ENCODE measurements around the gene SLC2A10. TPM values are rescaled to one million over a fixed set of nuclear protein-coding genes. Genes with fewer than 3 reads are reported as not detected.

SLC2A10 gene
- total and polyA plus RNA-seq, 12 donors: 7.2 to 27.3 (median 12.6) TPM

GRCh38 chr20:46708172-46708860 lies 1.1 kb upstream of the SLC2A10 start:
- 55 to 69% (median 67%) methylated on average over 7 to 8 of the region's 8 CpGs for WGBS, 4 donors
- Histone ChIP-seq H3K4me1 (replicated peaks in 1 of 2) (peaks cover 0 to 12% of the 10 kb centered on the region in 2 donors), H3K36me3 (replicated peaks in 1 of 2) (no peaks in the 10 kb centered on the region), H3K27me3 (no peaks in the 10 kb centered on the region), H3K9me3 (replicated peaks in 1 of 3) (no peaks in the 10 kb centered on the region), H3K27ac (no peak overlapping the region), H3K4me3 (no peak overlapping the region)
- DNase-seq: no peak
- TF ChIP-seq POLR2A (IDR thresholded peaks at IDR 0.05) (no peak), CTCF (IDR thresholded peaks at IDR 0.05) (no peak)
- intact Hi-C loops (cut with DNase I): no loop called here

DNA sequence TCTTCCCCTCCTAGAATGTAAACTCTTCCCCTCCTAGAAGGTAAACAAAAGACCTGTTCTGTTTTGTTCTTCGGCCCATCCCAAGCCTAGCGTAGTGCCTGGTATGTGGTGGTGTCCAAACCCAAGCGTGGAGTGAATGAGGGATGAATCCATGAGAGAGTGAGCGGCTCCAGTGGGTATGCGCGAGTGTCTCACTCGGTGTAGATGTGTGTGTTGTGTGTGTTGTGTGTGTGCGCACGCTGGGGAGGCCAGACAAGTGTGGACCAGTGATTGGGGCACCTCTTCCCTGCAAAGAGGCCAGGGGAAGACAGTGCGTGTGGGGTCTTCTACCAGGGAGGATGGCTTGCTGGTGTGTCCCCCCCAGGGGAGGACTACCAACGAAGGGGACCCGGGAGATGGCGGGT lies 392 bp upstream of the SLC2A10 start:
- Histone ChIP-seq H3K4me1 (replicated peaks in 1 of 2) (peaks cover 0 to 13% of the 10 kb centered on the region in 2 donors), H3K27ac (peak overlapping the region in 4 of 5 donors; percentile 28 to 91 (median 54))
- 61 to 72% (median 63%) methylated on average over 9 to 13 of the region's 13 CpGs for WGBS, 4 donors

DNA sequence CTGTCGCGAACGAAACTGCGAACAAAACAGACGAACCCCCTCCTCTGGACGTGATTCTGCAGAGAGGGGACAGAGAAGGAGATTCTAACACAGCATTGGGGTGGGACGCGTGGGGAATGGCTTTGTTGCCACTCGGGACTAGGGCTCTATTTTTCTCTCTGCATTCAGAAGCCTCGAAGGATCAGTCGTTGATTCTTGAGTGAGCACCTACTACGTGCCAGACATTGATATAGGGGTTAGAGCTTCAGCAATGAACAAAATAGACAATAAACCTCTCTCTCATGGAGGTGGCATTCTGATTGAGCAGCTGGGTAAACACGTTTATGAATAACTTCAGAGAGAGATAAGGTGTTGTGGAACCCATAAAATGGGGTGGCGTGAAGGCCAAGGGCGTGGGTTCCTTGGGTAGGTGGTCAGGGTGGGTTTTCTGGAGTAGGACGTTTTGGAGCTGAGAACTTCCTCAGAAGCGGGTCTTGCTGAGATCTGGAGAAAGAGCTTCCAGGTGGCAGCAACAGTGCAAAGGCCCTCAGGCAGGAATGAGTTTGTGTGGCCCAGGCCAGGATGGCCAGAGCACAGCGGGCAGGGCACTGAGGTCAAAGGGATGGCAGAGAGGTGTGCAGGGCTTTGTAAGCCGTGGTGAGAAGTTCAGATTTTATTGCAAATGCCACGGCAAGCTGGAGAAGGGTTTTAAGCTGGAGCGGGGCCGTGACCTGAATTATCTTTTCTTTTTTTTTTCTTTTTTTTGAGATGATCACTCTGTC lies 884 bp downstream of the SLC2A10 start:
- H3K9me3 ChIP-seq (replicated peaks in 1 of 3): no peaks in the 10 kb centered on the region
- H3K4me3 ChIP-seq: peak overlapping the region in 3 of 4 donors; percentile 53 to 74 (median 64)
- H3K36me3 ChIP-seq (replicated peaks in 1 of 2): no peaks in the 10 kb centered on the region
- TF ChIP-seq POLR2A (IDR thresholded peaks at IDR 0.05) (no peak), CTCF (IDR thresholded peaks at IDR 0.05) (no peak)
- peak overlapping the region in 4 of 5 donors; percentile 28 to 91 (median 54) for H3K27ac ChIP-seq
- no peak for DNase-seq
- intact Hi-C loops (cut with DNase I): no loop called here
- WGBS, 4 donors: 36 to 39% (median 38%) methylated on average over 22 of the region's 22 CpGs
- peaks cover 0 to 16% of the 10 kb centered on the region in 2 donors for H3K4me1 ChIP-seq (replicated peaks in 1 of 2)
- no peaks in the 10 kb centered on the region for H3K27me3 ChIP-seq

More for the DNA sequence above, 392 bp upstream of the SLC2A10 start:
- Histone ChIP-seq H3K36me3 (replicated peaks in 1 of 2) (no peaks in the 10 kb centered on the region), H3K27me3 (no peaks in the 10 kb centered on the region), H3K9me3 (replicated peaks in 1 of 3) (no peaks in the 10 kb centered on the region), H3K4me3 (peak overlapping the region in 2 of 4 donors; percentile 53 to 64)
- TF ChIP-seq CTCF (IDR thresholded peaks at IDR 0.05): no peak
- no peak for DNase-seq
- intact Hi-C loops (cut with DNase I): no loop called here

DNA sequence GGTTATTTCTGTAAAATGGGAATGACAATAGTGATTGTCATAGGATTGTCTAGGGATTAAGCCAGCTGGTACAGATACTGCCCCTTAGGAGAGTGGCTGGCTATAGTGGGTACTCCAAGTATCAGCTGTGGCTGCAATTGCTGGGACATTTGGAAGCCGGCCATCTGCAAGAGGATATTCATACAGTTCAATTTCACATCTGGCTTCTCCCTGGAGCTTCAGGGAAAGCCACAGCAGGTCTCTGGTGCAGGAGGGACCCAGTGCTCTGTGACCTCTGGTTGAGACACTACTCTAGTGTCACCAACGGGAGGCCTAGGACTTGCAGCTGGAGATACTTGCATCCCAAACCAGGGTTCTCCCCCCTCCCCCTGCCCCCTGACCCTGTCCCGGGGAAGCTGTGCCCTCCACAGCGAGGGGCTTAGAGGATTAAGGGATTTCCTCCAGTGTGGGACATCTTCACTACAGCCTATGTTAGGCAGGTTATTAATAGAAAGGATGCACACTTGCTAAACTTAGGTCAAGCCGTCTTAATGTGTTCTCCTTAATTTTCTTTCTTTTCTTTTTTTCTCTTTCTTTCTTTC lies 2.7 kb downstream of the SLC2A10 start:
- Histone ChIP-seq H3K36me3 (replicated peaks in 1 of 2) (no peaks in the 10 kb centered on the region), H3K4me1 (replicated peaks in 1 of 2) (peaks cover 0 to 16% of the 10 kb centered on the region in 2 donors), H3K4me3 (no peak overlapping the region), H3K27me3 (no peaks in the 10 kb centered on the region), H3K9me3 (replicated peaks in 1 of 3) (no peaks in the 10 kb centered on the region), H3K27ac (no peak overlapping the region)
- no peak for TF ChIP-seq CTCF (IDR thresholded peaks at IDR 0.05)
- no peak for TF ChIP-seq POLR2A (IDR thresholded peaks at IDR 0.05)
- 78 to 86% (median 81%) methylated on average over 3 to 5 of the region's 5 CpGs for WGBS, 4 donors
- no peak for DNase-seq
- intact Hi-C loops (cut with DNase I): no loop called here

All from adrenal gland (tissue), 12 donors.